BE2C (cell line): ENCODE data around the gene TBX21.
A peak's percentile ranks its signal among the peaks of the same experiment; 100 is the strongest.

Source experiments
- DNase-seq: peaks from one replicate; pipeline ENCODE4 v3.0.0-alpha.2; 2020
- H3K27me3 ChIP-seq: fragments of 250-450 bp; sonication (Bioruptor Pico); 2 replicates; pipeline ENCODE4 v1.5.1; 2020; ENCODE audit warnings: mild to moderate bottlenecking
- H3K36me3 ChIP-seq: fragments of 250-450 bp; sonication (Bioruptor Pico); 2 replicates; pipeline ENCODE4 v1.5.1; 2020; ENCODE audit warnings: mild to moderate bottlenecking
- H3K4me1 ChIP-seq: fragments of 250-450 bp; sonication (Bioruptor Pico); 2 replicates; pipeline ENCODE4 v1.5.1; 2020
- H3K4me3 ChIP-seq: 2 replicates; pipeline ENCODE4 v1.5.1; 2011; ENCODE audit warnings: low read depth, low read length
- H3K9me3 ChIP-seq: fragments of 250-450 bp; sonication (Bioruptor Pico); 2 replicates; pipeline ENCODE4 v1.5.1; 2020
- CTCF ChIP-seq: IDR thresholded peaks from 2 replicates; pipeline ENCODE4 v1.5.1; 2012; ENCODE audit warnings: mild to moderate bottlenecking, low read depth, low read length

The TBX21 gene

GRCh38 chr17:47692895-47693730, 39.9 kb upstream of the TBX21 start:
- Histone ChIP-seq H3K4me1 (peaks cover 9% of the 10 kb centered on the region), H3K4me3 (peak overlapping the region; percentile 68), H3K9me3 (no peaks in the 10 kb centered on the region), H3K36me3 (peaks cover 5% of the 10 kb centered on the region; the same call in 1 of the 2 replicates), H3K27me3 (no peaks in the 10 kb centered on the region)
- no peak for TF ChIP-seq CTCF
- no peak for DNase-seq

DNA sequence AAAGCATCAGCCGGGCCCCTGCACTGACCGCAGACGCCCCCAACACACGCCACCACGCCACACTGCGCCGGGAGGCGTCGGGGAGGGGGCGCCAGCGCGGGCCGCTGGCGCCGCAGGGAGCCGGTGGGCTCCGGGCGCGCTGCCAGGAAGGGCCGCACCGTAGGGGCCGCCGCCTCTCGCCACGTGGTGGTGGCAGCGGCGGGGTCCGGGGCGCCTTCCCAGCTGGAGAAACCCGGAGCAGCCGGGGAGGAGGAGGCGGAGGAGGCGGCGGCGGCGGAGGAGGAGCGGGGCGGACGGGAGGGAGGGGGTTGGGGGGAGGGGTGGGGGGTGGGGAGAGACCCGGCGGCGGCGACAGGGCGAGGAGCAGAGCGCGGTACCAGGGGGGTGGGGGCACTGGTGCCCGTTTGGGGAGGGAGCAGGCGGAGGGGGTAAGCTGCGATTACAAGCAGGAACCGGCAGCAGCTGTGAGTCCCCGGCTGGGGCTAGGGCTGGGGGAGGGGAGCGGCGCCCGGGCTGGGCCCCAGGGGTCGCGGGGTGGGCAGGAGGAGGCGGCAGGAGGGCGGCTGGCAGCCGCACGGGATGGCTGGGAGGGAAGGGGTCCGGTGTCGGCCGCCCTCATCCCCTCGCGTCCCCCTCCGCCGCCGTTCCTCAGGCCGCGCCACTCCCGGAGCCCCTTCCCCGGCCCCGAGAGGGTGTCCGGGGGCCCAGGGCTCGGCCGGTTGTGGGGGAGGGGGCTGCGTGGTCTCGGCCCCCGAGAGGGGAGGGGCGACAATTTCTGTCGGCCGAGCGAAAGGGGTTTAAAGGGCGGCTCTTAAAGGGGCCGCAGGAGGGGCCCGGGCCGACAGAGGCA, 39.1 kb upstream of the TBX21 start, which contains the start of gene TBKBP1:
TBKBP1 (plus strand) TSS at position 431 of the 850 bp plus-strand sequence. CDS start 1,952 bp downstream, outside the sequence.
- no peaks in the 10 kb centered on the region for H3K27me3 ChIP-seq
- peak within 1 kb of the TSS; percentile 68 for H3K4me3 ChIP-seq
- TF ChIP-seq CTCF = no peak
- no peaks in the 10 kb centered on the region for H3K9me3 ChIP-seq
- DNase-seq = peak; percentile 83
- H3K36me3 ChIP-seq = peaks cover 5% of the 10 kb centered on the region; the same call in 1 of the 2 replicates
- peaks cover 9% of the 10 kb centered on the region for H3K4me1 ChIP-seq

DNA sequence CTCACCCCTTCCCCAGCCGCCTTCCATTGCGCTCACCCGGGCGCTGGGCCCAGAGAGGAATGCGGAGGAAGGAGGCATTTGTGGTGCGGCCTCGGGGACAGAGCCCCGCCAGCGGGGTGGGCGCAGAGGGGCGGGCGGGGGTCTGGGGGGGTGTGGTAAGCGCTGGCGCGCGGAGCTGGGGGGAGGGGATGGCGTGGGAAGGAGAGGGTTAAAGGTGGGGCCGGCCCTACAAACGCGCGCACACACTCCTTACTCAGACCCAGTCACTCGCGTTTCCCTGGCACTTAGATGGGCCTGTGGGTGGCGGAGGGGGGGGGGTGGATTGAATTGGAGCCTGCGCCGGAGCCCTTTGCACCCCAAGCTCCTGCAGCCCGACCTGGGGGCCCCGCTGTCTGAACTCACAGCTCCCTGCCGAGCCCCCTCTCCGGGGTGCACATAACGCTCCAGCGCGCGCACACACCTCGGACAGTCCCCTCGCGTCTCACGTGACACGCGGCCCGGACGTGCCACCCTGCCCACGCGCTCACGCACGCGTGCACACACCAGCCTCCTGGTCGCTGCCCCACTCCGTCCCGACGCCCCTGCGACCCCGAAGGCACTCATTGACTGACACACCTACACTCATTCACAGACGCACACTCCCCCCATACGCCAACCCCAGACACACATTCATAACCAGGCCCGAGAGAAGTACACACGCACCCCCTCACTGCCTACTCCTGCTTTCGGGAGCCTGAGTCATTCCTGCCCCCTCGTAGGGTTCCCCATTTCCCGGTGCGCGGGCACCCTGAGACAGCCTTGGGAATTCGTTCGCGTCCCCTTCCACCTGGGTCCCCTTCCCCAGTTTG, 38.2 kb upstream of the TBX21 start:
- TF ChIP-seq CTCF = no peak
- Histone ChIP-seq H3K9me3 (no peaks in the 10 kb centered on the region), H3K4me1 (peaks cover 9% of the 10 kb centered on the region), H3K36me3 (peaks cover 9% of the 10 kb centered on the region), H3K27me3 (no peaks in the 10 kb centered on the region), H3K4me3 (peak overlapping the region; percentile 68)
- no peak for DNase-seq

GRCh38 chr17:47695429-47696376, 37.3 kb upstream of the TBX21 start:
- no peak for DNase-seq
- peak overlapping the region; percentile 68 for H3K4me3 ChIP-seq
- no peak for TF ChIP-seq CTCF
- peaks cover 9% of the 10 kb centered on the region for H3K4me1 ChIP-seq
- no peaks in the 10 kb centered on the region for H3K9me3 ChIP-seq
- H3K27me3 ChIP-seq = no peaks in the 10 kb centered on the region
- peaks cover 9% of the 10 kb centered on the region for H3K36me3 ChIP-seq
